ENCODE measurements around the gene LRPPRC. TPM values are rescaled to one million over a fixed set of nuclear protein-coding genes. Genes with fewer than 3 reads are reported as not detected.

The LRPPRC gene
- total and polyA plus RNA-seq, 2 experiments from 2014 or later: 163 to 200 TPM

GRCh38 chr2:43946685-43947084 lies 49.1 kb downstream of the LRPPRC start:
- Histone ChIP-seq H3K36me3 (ENCODE audit: insufficient read depth) (peaks cover 51% of the 10 kb centered on the region), H3K4me2 (no peak overlapping the region), H3K79me2 (replicated peaks; ENCODE audit: insufficient read depth) (peaks cover 34% of the 10 kb centered on the region), H3F3A (replicated peaks; ENCODE audit: low read depth) (no peaks in the 10 kb centered on the region), H4K20me1 (replicated peaks; ENCODE audit: insufficient read depth) (no peaks in the 10 kb centered on the region), H3K4me3 (no peak overlapping the region), H3K27me3 (ENCODE audit: insufficient read depth) (no peaks in the 10 kb centered on the region), H2AFZ (no peak overlapping the region), H3K4me1 (ENCODE audit: insufficient read depth) (peaks cover 43% of the 10 kb centered on the region), H3K9me2 (ENCODE audit: insufficient read depth) (no peaks in the 10 kb centered on the region), H3K27ac (ENCODE audit: low read depth) (0 out of 2 replicates have a peak overlapping the region, but pooled peaks have one; percentile 60)
- H3K27me3 Mint-ChIP-seq (ENCODE audit: insufficient read depth, low read depth, poor library complexity): no peaks in the 10 kb centered on the region
- peaks cover 78% of the 10 kb centered on the region for H3K36me3 Mint-ChIP-seq (ENCODE audit: low read depth)
- H3K9me3 Mint-ChIP-seq: no peaks in the 10 kb centered on the region
- H3K27ac Mint-ChIP-seq: peak overlapping the region; percentile 97
- no peak for TF ChIP-seq EZH2 (IDR thresholded peaks at IDR 0.05; ENCODE audit: low read depth, unreplicated experiment)
- no peak for TF ChIP-seq ZNF462 (CRISPR knock-in tag; IDR thresholded peaks at IDR 0.05)
- no peak for TF ChIP-seq ZNF114 (CRISPR knock-in tag; IDR thresholded peaks at IDR 0.05)
- no peak for TF ChIP-seq REST (IDR thresholded peaks at IDR 0.05; ENCODE audit: unreplicated experiment)
- TF ChIP-seq CTCF (conservative IDR thresholded peaks at IDR 0.05; ENCODE audit: low read depth in 2 of 2): no peak
- no peak for TF ChIP-seq CREB1 (CRISPR knock-in tag; IDR thresholded peaks at IDR 0.05; ENCODE audit: low read depth)
- no peak for TF ChIP-seq EZH2phosphoT487 (IDR thresholded peaks at IDR 0.05; ENCODE audit: unreplicated experiment)
- no peak overlapping the region for H3K4me3 Mint-ChIP-seq
- DNase-seq (ENCODE audit: low spot score): no peak
- ATAC-seq: no peak
- H3K4me1 Mint-ChIP-seq: peaks cover 64% of the 10 kb centered on the region
